Stimulated activated CD4-positive, alpha-beta T cell treated with anti-CD3 and anti-CD28 coated beads, Interleukin-4, amount 100 ng/mL, for 1 hour (primary cell): ENCODE measurements around the gene NUDT14.

ENCODE experiments used
- DNase-seq: peaks from one replicate; pipeline ENCODE4 v3.0.0-alpha.2; 2020

Gene NUDT14

GRCh38 chr14:105172476-105172875 lies 8.6 kb downstream of the NUDT14 start:
- DNase-seq, result no peak

- no peak for DNase-seq
These were observed 10.0 kb downstream of the NUDT14 start for GRCh38 chr14:105171004-105171673.

DNA sequence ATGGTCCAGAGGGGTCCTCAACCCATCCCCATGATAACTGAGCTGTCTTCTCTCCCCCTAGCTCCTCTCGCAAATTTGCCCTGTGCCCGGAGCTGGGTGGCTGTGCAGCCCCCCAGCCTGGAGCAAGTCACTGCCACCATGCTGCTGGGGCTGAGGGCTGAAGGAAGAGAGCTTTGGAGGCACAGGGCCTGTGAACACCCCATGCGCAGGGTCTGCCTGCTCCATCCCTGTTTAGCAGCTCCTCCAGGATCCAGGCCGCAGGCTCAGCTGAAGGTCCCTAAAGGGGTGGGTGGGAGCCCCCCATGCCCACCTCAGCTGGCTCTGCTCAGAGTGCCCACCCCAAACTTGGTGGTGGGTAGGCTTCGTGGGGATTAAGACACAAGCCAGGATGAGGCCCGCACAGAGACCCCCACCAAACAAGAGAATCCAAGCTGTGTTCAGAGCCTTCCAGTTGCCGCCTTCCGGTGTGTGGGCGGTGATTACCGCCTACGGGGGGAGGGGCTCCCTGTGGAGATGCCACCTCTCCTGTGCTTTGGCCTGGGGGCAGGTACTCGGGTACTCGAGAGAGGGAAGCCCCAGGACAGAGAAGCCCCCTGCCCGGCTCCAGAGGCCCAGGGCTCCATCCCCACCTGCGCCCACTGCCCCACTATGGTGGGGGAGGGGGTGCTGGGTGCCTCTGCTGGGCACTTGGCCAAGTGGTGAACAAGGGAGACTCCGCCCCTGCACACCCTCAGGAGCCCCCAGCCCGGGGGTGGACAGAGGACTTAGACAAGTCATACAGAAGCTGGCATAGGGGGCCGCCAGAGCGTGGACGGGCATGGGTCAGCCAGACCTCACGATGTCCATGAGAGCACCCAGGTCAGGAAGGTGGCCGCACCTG lies 11.1 kb downstream of the NUDT14 start:
- DNase-seq, result no peak

- DNase-seq, result peak; percentile 46
These were observed 12.1 kb downstream of the NUDT14 start for GRCh38 chr14:105168979-105169507.

- peak; percentile 62 for DNase-seq
These were observed 12.6 kb downstream of the NUDT14 start, which contains the start of gene JAG2 for GRCh38 chr14:105168496-105168978. Gene JAG2, minus strand, starts transcription at chr14:105168776. Its CDS starts 356 bp downstream, at chr14:105168420.

GRCh38 chr14:105168093-105168420 lies 13.1 kb downstream of the NUDT14 start:
- no peak for DNase-seq

DNA sequence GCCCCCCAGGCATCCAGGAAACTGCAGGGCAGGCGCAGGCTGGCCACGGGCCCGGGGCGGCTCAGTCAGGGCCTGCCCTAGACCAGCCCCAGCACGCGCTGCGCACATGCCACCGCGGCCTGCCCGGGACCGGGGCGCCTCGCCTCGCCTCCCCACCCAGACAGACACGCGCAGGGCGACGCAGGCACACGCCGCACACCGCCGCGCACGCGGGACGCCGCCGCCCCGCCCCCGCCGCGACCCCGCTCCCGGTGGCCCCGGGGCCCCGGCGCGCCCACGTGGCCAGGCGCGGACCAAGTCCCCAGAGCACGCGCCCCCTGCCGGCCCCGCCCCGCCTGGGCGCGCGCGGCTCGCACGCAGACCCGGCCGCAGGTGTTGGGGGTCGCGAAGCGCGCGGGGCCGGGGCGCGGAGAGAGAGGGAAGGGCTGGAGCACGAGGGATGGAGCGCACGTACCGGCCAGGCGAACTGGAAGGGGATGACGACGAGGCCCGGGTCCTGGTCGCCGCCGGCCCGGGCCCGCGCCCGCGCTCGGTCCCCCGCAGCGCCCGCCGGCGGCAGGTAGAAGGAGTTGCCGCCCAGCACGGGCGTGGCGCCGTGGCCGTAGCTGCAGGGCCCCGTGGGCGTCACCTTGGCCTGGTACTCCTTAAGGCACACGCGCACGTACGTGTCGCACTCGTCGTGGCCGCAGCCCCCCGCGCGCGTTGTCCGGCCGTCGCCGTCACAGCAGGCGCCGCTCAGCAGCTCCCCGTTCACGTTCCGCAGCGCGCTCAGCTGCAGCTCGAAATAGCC lies 13.6 kb downstream of the NUDT14 start:
- peak; percentile 23 for DNase-seq

GRCh38 chr14:105166571-105167302 lies 14.4 kb downstream of the NUDT14 start:
- DNase-seq, result no peak

DNA sequence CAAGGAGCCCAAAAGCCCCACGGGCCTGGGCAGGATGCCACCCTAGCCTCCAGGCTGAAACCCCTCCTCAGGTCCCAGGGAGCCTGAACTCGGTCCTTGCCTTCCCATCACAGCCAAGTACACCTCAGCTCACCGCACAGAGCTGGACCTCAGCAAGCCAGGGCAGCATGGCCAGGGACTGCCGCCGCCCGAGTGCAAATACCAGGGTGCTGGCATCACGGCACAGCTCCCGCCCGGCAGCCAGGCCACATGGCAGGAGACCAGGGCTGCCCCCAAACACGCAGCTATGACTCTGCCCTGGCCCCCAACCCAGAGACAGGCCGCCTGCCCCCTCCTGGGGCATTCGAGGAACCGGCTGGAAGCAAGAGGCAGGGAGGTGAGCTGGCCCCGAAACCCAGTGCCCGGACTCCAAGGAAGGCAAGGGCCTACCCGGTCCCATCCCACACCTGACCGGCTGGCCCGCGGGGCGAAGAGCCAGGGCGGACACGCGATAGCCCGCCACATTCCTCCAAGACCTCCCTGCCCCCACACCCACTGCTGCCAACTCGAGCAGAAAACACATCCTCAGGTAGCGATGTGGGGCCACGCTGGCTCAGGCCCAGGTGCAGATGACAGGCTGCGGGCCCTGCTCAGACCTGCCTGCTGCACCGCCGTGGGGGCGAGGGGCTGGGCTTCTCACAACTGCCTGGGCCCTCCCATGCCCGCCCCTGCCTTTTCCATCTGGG lies 15.2 kb downstream of the NUDT14 start:
- no peak for DNase-seq

DNA sequence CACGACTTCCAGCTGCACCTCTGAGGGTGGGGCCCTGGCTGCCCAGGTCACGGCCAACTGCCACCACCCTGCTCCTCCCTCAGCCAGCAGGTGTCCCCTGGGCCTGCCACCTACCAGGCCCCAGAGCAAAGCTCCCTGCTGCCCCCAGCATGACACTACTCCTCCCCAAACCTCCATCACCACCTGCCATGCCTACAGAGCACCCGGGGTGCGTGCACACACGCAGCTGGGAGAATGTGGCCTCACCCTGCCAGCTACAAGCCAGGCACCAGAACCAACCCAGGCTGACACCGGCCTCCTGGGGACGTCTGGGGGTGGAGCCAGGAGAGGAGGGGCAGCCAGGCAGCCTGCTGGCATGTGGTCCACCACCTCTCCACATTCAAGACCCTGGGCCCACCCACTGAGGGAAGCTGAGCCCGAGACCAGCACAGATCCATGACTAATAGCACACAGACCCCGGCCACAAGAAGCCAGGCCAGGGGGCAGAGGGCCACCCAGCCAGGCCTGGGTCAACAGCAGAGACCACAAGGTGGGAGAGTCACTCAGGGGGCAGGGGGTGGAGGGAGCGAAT lies 15.9 kb downstream of the NUDT14 start:
- no peak for DNase-seq

DNA sequence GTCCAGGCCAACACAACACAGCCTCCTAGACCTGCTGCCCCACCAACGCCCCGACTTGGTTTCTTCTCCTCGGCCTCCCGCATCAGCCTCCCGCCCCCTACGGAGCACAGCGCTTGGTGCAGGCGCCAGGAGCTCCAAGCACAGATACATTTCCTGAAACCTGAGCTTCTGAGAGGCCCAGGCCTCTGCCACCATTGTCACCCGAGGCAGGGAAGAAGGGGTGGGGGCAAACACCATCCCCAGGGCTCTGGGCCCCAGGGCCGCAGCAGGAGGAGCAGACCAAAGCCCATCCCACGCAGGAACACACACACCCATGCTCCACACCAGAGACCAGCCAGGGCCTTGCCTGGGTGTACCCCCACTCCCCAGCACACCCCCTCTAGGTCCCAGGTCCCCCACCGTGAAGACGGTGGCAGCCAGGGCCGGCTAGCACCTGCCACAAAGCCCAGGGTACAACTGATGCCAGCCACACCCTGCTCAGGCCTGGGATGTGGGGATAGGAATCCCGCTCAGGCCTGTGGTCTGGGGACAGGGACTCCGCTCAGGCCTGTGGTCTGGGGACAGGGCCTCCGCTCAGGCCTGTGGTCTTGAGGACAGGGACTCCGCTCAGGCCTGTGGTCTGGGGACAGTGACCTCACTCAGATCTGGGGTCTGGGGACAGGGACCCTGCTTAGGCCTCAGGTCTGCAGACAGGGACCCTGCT lies 17.9 kb downstream of the NUDT14 start:
- DNase-seq, result no peak

- DNase-seq, result no peak
These were observed 18.5 kb downstream of the NUDT14 start for GRCh38 chr14:105162669-105162979.

DNA sequence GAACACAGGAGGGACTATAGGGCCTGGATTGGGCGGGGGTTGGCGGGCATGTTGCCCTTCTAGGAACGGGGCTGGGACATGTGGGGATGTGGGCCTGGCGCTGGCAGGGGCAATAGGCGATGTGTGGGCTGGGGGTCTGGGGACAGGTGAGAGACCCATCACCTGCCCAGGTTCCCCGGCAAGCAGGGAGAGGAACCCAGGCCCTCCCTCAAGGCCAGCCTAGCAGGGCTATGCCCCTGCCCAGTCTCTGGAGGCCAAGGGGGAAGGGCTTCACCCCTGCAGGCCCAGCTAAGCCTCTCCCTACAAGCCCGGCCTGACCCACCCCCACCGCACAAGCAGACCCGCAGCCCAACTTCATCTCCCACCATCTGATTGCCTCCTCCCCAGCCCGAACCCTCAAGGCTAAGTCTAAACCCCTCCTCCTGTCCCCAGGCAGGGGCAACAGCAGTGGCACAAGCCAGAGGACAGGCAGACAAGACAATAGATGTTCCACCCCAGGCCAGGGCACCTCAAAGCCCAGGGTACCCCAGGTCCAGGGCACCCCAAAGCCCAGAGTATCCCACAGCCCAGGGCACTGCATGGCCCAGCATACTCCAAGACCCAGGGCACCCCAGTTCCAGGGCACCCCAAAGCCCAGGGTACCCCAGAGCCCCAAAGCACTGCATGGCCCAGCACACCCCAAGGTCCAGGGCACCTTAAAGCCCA lies 19.0 kb downstream of the NUDT14 start:
- no peak for DNase-seq

GRCh38 chr14:105161309-105161708 lies 19.8 kb downstream of the NUDT14 start:
- no peak for DNase-seq

DNA sequence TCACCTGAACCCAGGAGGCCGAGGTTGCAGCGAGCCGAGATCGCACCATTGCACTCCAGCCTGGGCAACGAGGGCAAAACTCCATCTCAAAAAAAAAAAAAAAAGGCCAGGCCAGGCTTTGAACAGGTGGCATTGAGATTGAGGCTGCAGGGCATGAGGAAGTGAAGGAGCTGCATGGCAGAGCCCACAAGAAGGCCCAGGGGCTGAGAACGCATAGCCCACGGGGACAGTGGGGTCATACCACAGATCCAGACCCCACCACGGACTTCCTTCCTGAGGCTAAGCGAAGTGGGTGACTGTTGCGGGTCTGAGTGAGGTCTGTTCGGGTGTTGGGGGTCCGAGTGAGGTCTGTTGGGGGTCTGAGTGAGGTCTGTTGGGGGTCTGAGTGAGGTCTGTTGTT lies 20.3 kb downstream of the NUDT14 start:
- no peak for DNase-seq

- no peak for DNase-seq
These were observed 21.8 kb downstream of the NUDT14 start for GRCh38 chr14:105159344-105159743.

GRCh38 chr14:105158794-105159193 lies 22.3 kb downstream of the NUDT14 start:
- DNase-seq, result no peak

DNA sequence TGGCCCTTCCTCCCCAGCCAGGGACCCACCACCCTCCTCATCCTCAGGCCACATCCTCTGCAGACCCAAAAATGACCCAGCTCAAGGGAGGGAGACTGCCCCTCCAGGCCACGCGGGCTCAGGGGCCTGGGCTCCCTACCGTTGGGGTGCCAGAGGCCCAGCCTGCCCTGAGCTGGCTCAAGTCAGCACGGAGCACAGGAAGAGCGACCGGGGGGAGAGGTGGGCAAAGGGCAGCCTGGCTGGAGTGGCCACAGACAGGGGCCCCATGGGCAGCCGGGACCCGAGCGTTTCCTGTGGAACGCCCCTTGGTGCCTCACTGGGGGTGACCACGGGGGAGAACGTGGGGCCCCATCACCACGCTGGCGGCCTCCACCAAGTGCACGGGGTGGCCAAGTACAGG lies 23.2 kb downstream of the NUDT14 start:
- DNase-seq, result no peak

DNA sequence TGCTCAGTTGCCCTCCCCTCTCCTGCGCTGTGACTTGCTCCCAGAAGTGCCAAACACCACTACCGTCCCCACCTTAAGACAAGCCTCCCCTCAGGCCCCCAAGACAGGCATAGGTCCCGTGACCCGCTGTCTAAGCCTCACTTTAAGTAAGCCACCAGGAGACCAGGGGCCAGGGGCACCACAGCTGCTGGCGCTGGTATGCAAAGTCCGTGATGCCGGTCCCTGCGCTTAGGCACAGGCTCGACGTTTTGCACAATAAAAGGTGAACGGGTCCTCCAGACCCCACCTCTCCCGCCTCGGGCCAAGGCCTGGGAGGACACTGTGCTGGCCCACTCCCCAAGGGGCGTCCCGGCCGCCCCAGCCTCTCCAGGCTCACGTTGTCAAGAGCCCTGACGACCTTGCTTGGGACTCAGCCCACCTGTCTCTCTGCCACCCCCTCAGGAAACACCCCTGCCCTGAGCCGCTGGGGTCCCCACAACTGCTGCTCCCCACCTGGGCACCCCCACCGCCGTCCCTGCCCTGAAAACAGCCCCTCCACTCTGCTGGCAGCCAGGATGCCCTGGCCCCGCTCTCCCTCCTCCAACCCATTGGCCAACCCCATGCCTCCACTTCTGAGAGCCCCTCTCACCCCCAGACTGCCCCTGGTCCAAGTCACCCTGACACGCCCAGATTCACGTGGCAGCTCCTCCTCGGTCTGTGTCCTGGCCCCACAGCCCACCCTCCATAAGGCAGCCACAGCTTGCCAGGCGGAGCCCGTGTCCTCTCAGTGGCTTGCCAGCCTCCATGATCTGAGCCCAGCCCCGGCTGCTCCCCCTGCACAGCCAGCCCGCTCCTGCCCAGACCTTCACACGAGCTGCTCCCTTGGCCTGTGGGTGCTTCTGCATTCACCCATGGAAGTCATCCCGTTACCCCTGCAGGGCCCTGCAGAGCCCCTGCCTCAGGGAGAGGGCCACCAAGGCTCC lies 24.4 kb downstream of the NUDT14 start:
- DNase-seq, result no peak
